Breast epithelium (tissue), 4 donors: ENCODE data around the gene RAD51. TPM values are rescaled to one million over a fixed set of nuclear protein-coding genes. Genes with fewer than 3 reads are reported as not detected.

ENCODE experiments used
- DNase-seq, 2 donors: peaks; one replicate each; pipeline ENCODE4 v3.0.0-alpha.2; 2019; ENCODE audit warnings: low spot score in 2 of 2
- H3K27ac ChIP-seq, 2 donors: fragments of 200-600 bp; sonication (generic) in 1 of 2; one replicate each; pipeline ENCODE4 v1.5.1; 2016 to 2019; ENCODE audit warnings: mild to moderate bottlenecking in 1 of 2
- H3K27me3 ChIP-seq, 2 donors: fragments of 200-600 bp; sonication (generic) in 1 of 2; one replicate each; pipeline versions ENCODE4 v1.5.1 to v1.6.0; 2017 to 2019; ENCODE audit warnings: control low read depth in 1 of 2, mild to moderate bottlenecking in 1 of 2
- H3K36me3 ChIP-seq: fragments of 200-600 bp; one replicate; pipeline ENCODE4 v1.5.1; 2019
- H3K4me1 ChIP-seq, 2 donors: fragments of 200-600 bp; sonication (generic); one replicate each; pipeline ENCODE4 v1.5.1; 2016 to 2019; ENCODE audit warnings: control low read depth in 1 of 2
- H3K4me3 ChIP-seq, 3 donors: fragments of 200-600 bp; sonication (generic); 1 replicate in 2 of 3; 2 replicates in 1 of 3; pipeline ENCODE4 v1.5.1; 2016 to 2019; ENCODE audit warnings: mild to moderate bottlenecking in 3 of 3, moderate library complexity in 2 of 3
- H3K9me3 ChIP-seq, 2 donors: fragments of 200-600 bp; sonication (generic) in 1 of 2; one replicate each; pipeline ENCODE4 v1.5.1; 2016 to 2019; ENCODE audit warnings: control low read depth in 1 of 2
- POLR2A ChIP-seq: fragments of 450-650 bp; IDR thresholded peaks from one replicate; pipeline ENCODE4 v1.6.1; 2016; ENCODE audit warnings: antibody characterized with exemption, mild to moderate bottlenecking, moderate library complexity
- POLR2AphosphoS5 ChIP-seq, 3 donors: sonication (generic); formaldehyde crosslinking; IDR thresholded peaks; one replicate each; pipeline ENCODE4 v1.6.1; 2017; ENCODE audit warnings: antibody characterized with exemption in 3 of 3
- intact Hi-C: fragments of 100-400 bp; cut with DNase I; formaldehyde crosslinking; loops from one replicate; pipeline ENCODE4 v1.15.1; 2023; ENCODE audit warnings: low total_unique reads
- total RNA-seq, 3 donors: library from RNA; depleted of rRNA; stranded (reverse); fragments of >200 nt; gene quantifications; one replicate each; pipeline ENCODE4 v1.1.0, GENCODE V29; 2016
- TF ChIP-seq, protein P1 (sequence below), 3 donors: fragments of 450-650 bp; IDR thresholded peaks; one replicate each; pipeline ENCODE4 v1.5.1; 2016 to 2017; ENCODE audit warnings: antibody characterized with exemption in 3 of 3, mild to moderate bottlenecking in 3 of 3, moderate library complexity in 3 of 3

The RAD51 gene
- total RNA-seq, 3 donors from 2014 or later, result 0.44 TPM; not detected in 2

DNA sequence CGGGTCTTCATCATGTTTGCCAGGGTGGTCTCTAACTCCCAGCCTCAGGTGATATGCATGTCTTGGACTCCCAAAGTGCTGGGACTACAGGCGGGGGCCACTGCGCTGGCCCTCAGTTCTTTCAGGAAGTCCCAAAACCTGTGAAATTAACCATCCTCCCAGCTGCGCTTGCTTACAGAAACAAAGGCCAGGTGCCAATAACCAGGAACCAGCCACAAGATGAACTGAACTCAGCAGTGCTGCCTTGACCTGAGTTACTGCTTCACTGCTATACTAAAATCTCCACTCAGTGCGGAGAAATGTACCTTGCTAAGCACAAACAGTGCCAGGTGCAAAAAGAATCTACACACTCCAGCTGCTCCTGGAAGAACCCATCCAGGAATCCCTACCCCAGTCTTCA lies 65.0 kb downstream of the RAD51 start:
- Histone ChIP-seq H3K27ac (no peak overlapping the region), H3K9me3 (no peaks in the 10 kb centered on the region), H3K4me1 (peaks cover 0 to 7% of the 10 kb centered on the region in 2 donors), H3K27me3 (no peaks in the 10 kb centered on the region), H3K36me3 (no peaks in the 10 kb centered on the region), H3K4me3 (no peak overlapping the region)
- no peak for DNase-seq
- intact Hi-C loops, result no loop called here
- TF ChIP-seq POLR2AphosphoS5 (IDR thresholded peaks at IDR 0.05) (no peak), POLR2A (no peak)
- TF ChIP-seq, protein P1, sequence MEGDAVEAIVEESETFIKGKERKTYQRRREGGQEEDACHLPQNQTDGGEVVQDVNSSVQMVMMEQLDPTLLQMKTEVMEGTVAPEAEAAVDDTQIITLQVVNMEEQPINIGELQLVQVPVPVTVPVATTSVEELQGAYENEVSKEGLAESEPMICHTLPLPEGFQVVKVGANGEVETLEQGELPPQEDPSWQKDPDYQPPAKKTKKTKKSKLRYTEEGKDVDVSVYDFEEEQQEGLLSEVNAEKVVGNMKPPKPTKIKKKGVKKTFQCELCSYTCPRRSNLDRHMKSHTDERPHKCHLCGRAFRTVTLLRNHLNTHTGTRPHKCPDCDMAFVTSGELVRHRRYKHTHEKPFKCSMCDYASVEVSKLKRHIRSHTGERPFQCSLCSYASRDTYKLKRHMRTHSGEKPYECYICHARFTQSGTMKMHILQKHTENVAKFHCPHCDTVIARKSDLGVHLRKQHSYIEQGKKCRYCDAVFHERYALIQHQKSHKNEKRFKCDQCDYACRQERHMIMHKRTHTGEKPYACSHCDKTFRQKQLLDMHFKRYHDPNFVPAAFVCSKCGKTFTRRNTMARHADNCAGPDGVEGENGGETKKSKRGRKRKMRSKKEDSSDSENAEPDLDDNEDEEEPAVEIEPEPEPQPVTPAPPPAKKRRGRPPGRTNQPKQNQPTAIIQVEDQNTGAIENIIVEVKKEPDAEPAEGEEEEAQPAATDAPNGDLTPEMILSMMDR (IDR thresholded peaks at IDR 0.05), result no peak

DNA sequence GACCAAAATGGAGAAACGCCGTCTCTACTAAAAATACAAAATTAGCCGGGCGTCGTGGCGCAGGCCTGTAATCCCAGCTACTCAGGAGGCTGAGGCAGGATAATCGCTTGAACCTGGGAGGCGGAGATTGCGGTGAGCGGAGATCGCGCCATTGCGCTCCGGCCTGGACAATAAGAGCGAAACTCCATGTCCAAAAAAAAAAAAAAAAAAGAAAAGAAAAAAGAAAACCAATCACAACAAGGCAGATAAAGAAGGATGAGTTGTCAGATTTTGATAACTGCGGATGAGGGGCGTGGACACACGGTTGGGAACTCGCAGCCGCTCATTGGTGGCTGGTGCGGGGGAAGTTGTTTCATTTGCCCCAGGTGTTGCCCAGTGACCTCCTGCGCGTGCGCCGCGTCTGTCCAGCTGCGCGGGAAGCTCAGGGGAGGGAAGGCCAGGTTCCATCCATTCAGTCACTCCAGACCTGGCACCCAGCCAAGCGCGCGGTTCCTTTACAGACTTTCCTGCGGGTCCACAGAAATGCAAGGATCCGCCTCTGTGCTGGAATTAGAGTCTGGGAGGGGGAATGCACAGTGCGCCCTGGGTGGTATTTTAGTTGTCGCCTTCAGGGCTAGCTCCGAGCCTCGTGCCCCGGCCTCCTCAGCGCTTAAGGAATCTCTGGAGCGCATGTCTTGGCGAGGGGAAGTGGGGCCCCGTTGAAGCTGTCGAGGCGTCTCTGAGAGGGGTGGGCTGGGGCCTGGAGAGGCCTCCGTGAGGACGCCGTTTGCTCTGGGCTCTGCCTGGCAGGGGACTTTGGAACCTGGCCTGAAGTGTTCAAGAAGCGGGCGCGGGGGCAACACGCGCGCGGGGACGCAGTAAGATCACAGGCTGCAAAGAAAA lies 68.2 kb downstream of the RAD51 start:
- no peaks in the 10 kb centered on the region for H3K9me3 ChIP-seq
- no peaks in the 10 kb centered on the region for H3K36me3 ChIP-seq
- peaks cover 3 to 20% of the 10 kb centered on the region in 2 donors for H3K4me1 ChIP-seq
- no peaks in the 10 kb centered on the region for H3K27me3 ChIP-seq
- peak; percentile 14 to 25 (median 16) for TF ChIP-seq POLR2AphosphoS5 (IDR thresholded peaks at IDR 0.05)
- TF ChIP-seq, protein P1 (IDR thresholded peaks at IDR 0.05), result no peak
- H3K27ac ChIP-seq, result peak overlapping the region; percentile 85 to 87
- H3K4me3 ChIP-seq, result peak overlapping the region; percentile 58 to 74 (median 58)
- intact Hi-C loops, result no loop called here
- DNase-seq, result peak; percentile 77 to 82

DNA sequence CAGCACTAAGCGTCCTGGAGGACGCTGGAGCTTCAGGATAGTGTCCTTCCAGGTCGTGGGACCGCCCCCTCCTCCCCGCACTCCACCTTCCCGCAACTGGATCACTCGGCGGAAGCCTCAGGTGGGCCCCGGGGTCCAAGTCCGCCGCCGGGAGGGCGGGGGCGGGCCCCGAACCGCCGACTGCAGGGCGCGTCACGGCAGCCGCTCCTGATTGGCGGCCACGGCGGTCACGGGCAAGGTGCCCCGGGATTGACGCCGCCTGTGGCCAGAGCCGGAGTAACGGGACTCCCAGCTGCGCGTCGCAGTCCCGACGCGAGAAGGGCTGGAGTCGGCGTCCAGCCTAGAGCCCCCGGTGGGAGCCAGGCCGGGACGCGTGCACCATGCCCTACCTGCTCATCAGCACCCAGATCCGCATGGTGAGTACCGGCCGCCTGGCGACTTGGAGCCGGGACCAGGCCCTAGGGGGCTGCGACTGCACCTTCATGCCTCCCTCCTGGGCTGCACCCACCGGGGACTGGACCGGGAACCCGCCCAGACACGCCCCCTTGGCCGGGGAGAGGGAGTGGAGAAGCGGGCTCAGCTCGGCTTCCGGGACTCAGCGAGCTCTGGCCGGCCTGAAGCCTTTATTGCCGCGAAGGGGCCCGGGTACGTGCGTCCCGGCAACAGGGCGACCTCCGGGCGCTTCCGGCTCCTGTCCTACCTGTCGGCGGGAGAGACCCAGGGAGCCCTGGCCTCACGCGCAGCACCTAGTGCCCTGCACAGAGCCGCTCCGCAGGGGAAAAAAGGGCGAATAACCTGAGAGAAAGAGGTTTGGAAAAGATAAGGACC lies 69.0 kb downstream of the RAD51 start, which contains the start of gene GCHFR:
TSS of gene GCHFR (plus strand) at position 268 of the 828 bp plus-strand sequence. CDS start at position 381, 113 bp downstream.
- Histone ChIP-seq H3K9me3 (no peaks in the 10 kb centered on the region), H3K27me3 (no peaks in the 10 kb centered on the region), H3K36me3 (no peaks in the 10 kb centered on the region), H3K4me1 (peaks cover 3 to 20% of the 10 kb centered on the region in 2 donors), H3K4me3 (peak within 1 kb of the TSS; percentile 58 to 74 (median 58)), H3K27ac (peak within 1 kb of the TSS; percentile 85 to 87)
- peak; percentile 65 to 79 for DNase-seq
- intact Hi-C loops, result no loop called here
- TF ChIP-seq POLR2A (no peak), POLR2AphosphoS5 (IDR thresholded peaks at IDR 0.05) (peak; percentile 11 to 34 (median 24))
- TF ChIP-seq, protein P1 (IDR thresholded peaks at IDR 0.05), result peak in 2 of 3 donors; percentile 34 to 48

DNA sequence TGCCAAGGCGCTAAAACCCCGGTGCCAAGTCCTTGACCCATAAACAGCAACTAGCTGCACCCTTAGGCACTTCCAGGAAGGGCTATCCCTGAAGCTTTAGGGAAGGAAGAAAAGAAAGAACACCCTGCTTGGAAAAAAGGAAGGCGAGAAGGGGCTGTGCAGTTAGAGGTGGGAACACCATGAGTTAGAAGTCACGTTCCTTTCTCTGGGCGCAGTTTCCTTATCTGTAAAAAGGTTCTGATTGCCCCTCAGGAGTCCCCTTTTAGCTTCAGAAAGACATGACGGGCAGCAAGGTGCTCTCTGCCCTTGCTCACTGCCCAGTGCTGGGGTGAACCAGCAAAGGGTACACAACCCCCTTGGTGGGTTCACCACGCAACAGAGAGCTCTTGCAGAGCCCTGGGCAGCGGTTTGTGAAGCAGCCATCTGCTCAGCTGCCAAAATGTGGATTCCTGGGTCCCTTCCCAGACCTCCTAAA lies 69.7 kb downstream of the RAD51 start:
- no peak for DNase-seq
- H3K27me3 ChIP-seq, result no peaks in the 10 kb centered on the region
- no peaks in the 10 kb centered on the region for H3K36me3 ChIP-seq
- no peaks in the 10 kb centered on the region for H3K9me3 ChIP-seq
- peak overlapping the region; percentile 58 to 74 (median 58) for H3K4me3 ChIP-seq
- TF ChIP-seq POLR2AphosphoS5 (IDR thresholded peaks at IDR 0.05), result no peak
- no peak for TF ChIP-seq POLR2A
- TF ChIP-seq, protein P1 (IDR thresholded peaks at IDR 0.05), result no peak
- H3K27ac ChIP-seq, result peak overlapping the region; percentile 85 to 87
- peaks cover 3 to 20% of the 10 kb centered on the region in 2 donors for H3K4me1 ChIP-seq
- intact Hi-C loops, result no loop called here
